T-cell (primary cell): ENCODE results near the gene HOXB1. TPM values are rescaled to one million over a fixed set of nuclear protein-coding genes. Genes with fewer than 3 reads are reported as not detected.

Source experiments
- ATAC-seq, 4 experiments: fragments of 200-7000 bp in 3 of 4; fragments of 150-1000 bp in 1 of 4; cut with Tn5 transposase; replicated peaks in 1 of 4; 1 replicate in 3 of 4; 2 replicates in 1 of 4; pipeline ENCODE4 v1.10.0; 2021; ENCODE audit warnings: moderate library complexity in 3 of 4, mild to moderate bottlenecking in 2 of 4, moderate number of reproducible peaks in 1 of 4
- CTCF ChIA-PET, 2 donors: fragments of 300-600 bp; sonication (Branson Sonifier 250); formaldehyde crosslinking; loops; one replicate each; lab custom pipeline; 2022; ENCODE audit warnings: antibody characterized with exemption in 2 of 2; lab: Charles Lee
- POLR2A ChIA-PET, 2 donors: fragments of 300-600 bp; sonication (Branson Sonifier 250); formaldehyde crosslinking; loops; one replicate each; lab custom pipeline; 2022; ENCODE audit warnings: antibody characterized with exemption in 2 of 2; lab: Charles Lee
- DNase-seq, 35 experiments: peaks; one replicate each; pipeline versions ENCODE4 v3.0.0 to v3.0.0-alpha.2; 2013 to 2023
- H3K27ac ChIP-seq: one replicate; pipeline ENCODE4 v1.5.1; 2013; ENCODE audit warnings: low read length
- H3K27me3 ChIP-seq, 2 experiments: replicated peaks in 1 of 2; 1 replicate in 1 of 2; 2 replicates in 1 of 2; pipeline versions ENCODE4 v1.6.1 to v1.7.0; 2013; ENCODE audit warnings: low read length in 1 of 2, mixed read lengths in 1 of 2; ENCODE audit not compliant: control insufficient read depth in 2 of 2, insufficient read depth in 2 of 2; ENCODE audit errors: extremely low read depth in 1 of 2
- H3K36me3 ChIP-seq, 2 donors: 1 replicate in 1 of 2; 2 replicates in 1 of 2; pipeline versions ENCODE4 v1.6.1 to v1.7.0; 2013; ENCODE audit warnings: low read length in 1 of 2; ENCODE audit not compliant: control insufficient read depth in 2 of 2, insufficient read depth in 1 of 2; ENCODE audit errors: extremely low read depth in 1 of 2
- H3K4me1 ChIP-seq, 2 experiments: 1 replicate in 1 of 2; 2 replicates in 1 of 2; pipeline versions ENCODE4 v1.6.1 to v1.7.0; 2013; ENCODE audit warnings: low read length in 2 of 2, mixed read lengths in 1 of 2; ENCODE audit not compliant: insufficient read depth in 2 of 2, control insufficient read depth in 1 of 2; ENCODE audit errors: extremely low read depth in 1 of 2
- H3K4me3 ChIP-seq, 2 donors: 1 replicate in 1 of 2; 2 replicates in 1 of 2; pipeline versions ENCODE4 v1.5.1 to v1.7.0; 2013; ENCODE audit warnings: mild to moderate bottlenecking in 2 of 2, low read length in 1 of 2, moderate library complexity in 1 of 2; ENCODE audit not compliant: control insufficient read depth in 1 of 2; ENCODE audit errors: extremely low read depth in 1 of 2
- H3K9me3 ChIP-seq: 2 replicates; pipeline ENCODE4 v1.7.0; 2013
- H3K27ac Mint-ChIP-seq, 2 donors: one replicate each; pipeline ENCODE4 v1.8.0; 2020 to 2021; ENCODE audit warnings: mild to moderate bottlenecking in 2 of 2, mixed read lengths in 2 of 2
- H3K27me3 Mint-ChIP-seq, 2 donors: one replicate each; pipeline ENCODE4 v1.8.0; 2021 to 2022; ENCODE audit warnings: mixed read lengths in 2 of 2
- H3K36me3 Mint-ChIP-seq: one replicate; pipeline ENCODE4 v1.8.0; 2021; ENCODE audit warnings: mixed read lengths
- H3K4me1 Mint-ChIP-seq, 3 donors: one replicate each; pipeline ENCODE4 v1.8.0; 2020 to 2022; ENCODE audit warnings: mixed read lengths in 3 of 3, mild to moderate bottlenecking in 1 of 3
- H3K4me3 Mint-ChIP-seq, 3 donors: one replicate each; pipeline ENCODE4 v1.8.0; 2020 to 2022; ENCODE audit warnings: mild to moderate bottlenecking in 3 of 3, mixed read lengths in 3 of 3, moderate library complexity in 3 of 3
- H3K9me3 Mint-ChIP-seq, 3 donors: one replicate each; pipeline ENCODE4 v1.8.0; 2020 to 2022; ENCODE audit warnings: mixed read lengths in 3 of 3
- WGBS: methylation state at CpG from one replicate; pipeline ENCODE4 v1.1.5; 2013; ENCODE audit warnings: missing lambda C conversion rate; ENCODE audit not compliant: insufficient coverage; 5-methylcytosine and 5-hydroxymethylcytosine counted together
- total RNA-seq, 35 experiments: library from RNA in 6 of 35; stranded (reverse) in 6 of 35; fragments of 120-200 nt in 1 of 35; gene quantifications; one replicate each; pipeline versions ENCODE4 v1.2.1 to v1.2.4 and lab custom pipeline; 2013 to 2026

HOXB1 gene
- total RNA-seq, 5 donors from 2014 or later (not counting 1 experiment from before 2014, with no cell fraction given): not detected

- H3K4me1 Mint-ChIP-seq: no peaks in the 10 kb centered on the region
- H3K4me3 Mint-ChIP-seq: no peak overlapping the region
- no peak overlapping the region for H3K27ac Mint-ChIP-seq
- ATAC-seq: no peak
- WGBS: 100% methylated on average over 5 of the region's 6 CpGs
- H3K36me3 Mint-ChIP-seq: no peaks in the 10 kb centered on the region
- H3K4me3 ChIP-seq: no peak overlapping the region
- H3K27me3 ChIP-seq: peaks cover 0 to 19% of the 10 kb centered on the region in 2 experiments
- peaks cover 0 to 1% of the 10 kb centered on the region in 2 experiments for H3K4me1 ChIP-seq
- POLR2A ChIA-PET: no interaction called here
- no peak overlapping the region for H3K27ac ChIP-seq
- DNase-seq: no peak
- no peaks in the 10 kb centered on the region for H3K9me3 ChIP-seq
- no peaks in the 10 kb centered on the region for H3K36me3 ChIP-seq
- CTCF ChIA-PET: interaction anchor here in 1 of 2 donors (0.7 to 1.2 kb wide), 2 partner anchors 95 to 134 kb away, joined by 3 to 4 read pairs; partner anchors contain the start of gene HOXB5
- peaks cover 9 to 11% of the 10 kb centered on the region in 2 donors for H3K27me3 Mint-ChIP-seq
- H3K9me3 Mint-ChIP-seq: no peaks in the 10 kb centered on the region
Observed at GRCh38 chr17:48498164-48498850, 32.5 kb downstream of the HOXB1 start.

- H3K4me3 ChIP-seq: no peak overlapping the region
- H3K9me3 Mint-ChIP-seq: no peaks in the 10 kb centered on the region
Observed at GRCh38 chr17:48497103-48497502, 33.7 kb downstream of the HOXB1 start.

GRCh38 chr17:48494335-48494734, 36.5 kb downstream of the HOXB1 start:
- POLR2A ChIA-PET: no interaction called here

More at GRCh38 chr17:48497103-48497502, 33.7 kb downstream of the HOXB1 start:
- ATAC-seq (no peak), DNase-seq (no peak)
- Mint-ChIP-seq H3K4me3 (no peak overlapping the region), H3K27ac (no peak overlapping the region), H3K36me3 (no peaks in the 10 kb centered on the region), H3K27me3 (peaks cover 6 to 9% of the 10 kb centered on the region in 2 donors), H3K4me1 (peaks cover 0 to 3% (median 2%) of the 10 kb centered on the region in 3 donors)
- H3K36me3 ChIP-seq: no peaks in the 10 kb centered on the region
- H3K27ac ChIP-seq: no peak overlapping the region
- peaks cover 2 to 13% of the 10 kb centered on the region in 2 experiments for H3K4me1 ChIP-seq
- ChIA-PET CTCF (interaction anchor here in 1 of 2 donors (0.9 to 1.2 kb wide), 3 partner anchors 92 to 163 kb away, joined by 3 to 4 read pairs (median 3); no protein-coding TSS in a partner anchor), POLR2A (interaction anchor here in 1 of 2 donors (0.5 kb wide), 1 partner anchor 10 kb away, joined by 4 read pairs; no protein-coding TSS in a partner anchor)
- H3K27me3 ChIP-seq: peaks cover 0 to 25% of the 10 kb centered on the region in 2 experiments
- 83% methylated on average over 1 of the region's 2 CpGs for WGBS
- no peaks in the 10 kb centered on the region for H3K9me3 ChIP-seq

GRCh38 chr17:48492401-48493298, 38.2 kb downstream of the HOXB1 start:
- CTCF ChIA-PET: interaction anchor here (0.5 to 1.7 kb wide), 9 partner anchors 13 to 1391 kb away, joined by 3 to 15 read pairs (median 3); partner anchors contain the start of gene HOXB5 (in 1 of the 2)
- H3K27me3 ChIP-seq: peaks cover 0 to 26% of the 10 kb centered on the region in 2 experiments
- peaks cover 7 to 20% (median 10%) of the 10 kb centered on the region in 3 donors for H3K4me1 Mint-ChIP-seq

More at GRCh38 chr17:48494335-48494734, 36.5 kb downstream of the HOXB1 start:
- H3K36me3 ChIP-seq: no peaks in the 10 kb centered on the region
- no peak for DNase-seq
- no peaks in the 10 kb centered on the region for H3K9me3 Mint-ChIP-seq
- no peak overlapping the region for H3K4me3 Mint-ChIP-seq
- H3K4me1 Mint-ChIP-seq: peaks cover 0 to 13% (median 4%) of the 10 kb centered on the region in 3 donors
- no peak overlapping the region for H3K27ac Mint-ChIP-seq
- H3K4me1 ChIP-seq: peaks cover 2 to 13% of the 10 kb centered on the region in 2 experiments
- no peaks in the 10 kb centered on the region for H3K36me3 Mint-ChIP-seq
- CTCF ChIA-PET: no interaction called here
- no peak for ATAC-seq
- no peak overlapping the region for H3K4me3 ChIP-seq
- H3K9me3 ChIP-seq: no peaks in the 10 kb centered on the region
- peaks cover 5 to 13% of the 10 kb centered on the region in 2 donors for H3K27me3 Mint-ChIP-seq
- H3K27ac ChIP-seq: no peak overlapping the region
- 92% methylated on average over 6 of the region's 8 CpGs for WGBS
- peaks cover 0 to 26% of the 10 kb centered on the region in 2 experiments for H3K27me3 ChIP-seq

GRCh38 chr17:48491527-48492273, 39.1 kb downstream of the HOXB1 start:
- no CpG with 5 or more reads among the region's 3 CpGs for WGBS
- ChIA-PET CTCF (interaction anchor here in 1 of 2 donors (0.6 to 1.7 kb wide), 5 partner anchors 14 to 1390 kb away, joined by 3 to 15 read pairs (median 4); partner anchors contain the start of gene HOXB5), POLR2A (interaction anchor here in 1 of 2 donors (0.7 kb wide), 1 partner anchor 93 kb away, joined by 4 read pairs; no protein-coding TSS in a partner anchor)
- Histone ChIP-seq H3K36me3 (no peaks in the 10 kb centered on the region), H3K27ac (no peak overlapping the region), H3K27me3 (peaks cover 0 to 27% of the 10 kb centered on the region in 2 experiments), H3K9me3 (no peaks in the 10 kb centered on the region), H3K4me1 (peaks cover 2 to 18% of the 10 kb centered on the region in 2 experiments), H3K4me3 (no peak overlapping the region)
- ATAC-seq: peak in 1 of 4 experiments; percentile 32
- Mint-ChIP-seq H3K4me3 (peak overlapping the region in 2 of 3 donors; percentile 43 to 52), H3K27me3 (peaks cover 5 to 11% of the 10 kb centered on the region in 2 donors), H3K4me1 (peaks cover 7 to 20% (median 10%) of the 10 kb centered on the region in 3 donors), H3K27ac (no peak overlapping the region), H3K36me3 (no peaks in the 10 kb centered on the region), H3K9me3 (no peaks in the 10 kb centered on the region)
- DNase-seq: peak in 1 of 35 experiments; percentile 26

More at GRCh38 chr17:48492401-48493298, 38.2 kb downstream of the HOXB1 start:
- ATAC-seq: peak; percentile 95 to 97 (median 96)
- Mint-ChIP-seq H3K9me3 (no peaks in the 10 kb centered on the region), H3K27ac (no peak overlapping the region), H3K27me3 (peaks cover 5 to 13% of the 10 kb centered on the region in 2 donors), H3K36me3 (no peaks in the 10 kb centered on the region), H3K4me3 (peak overlapping the region; percentile 49 to 52 (median 50))
- Histone ChIP-seq H3K9me3 (no peaks in the 10 kb centered on the region), H3K27ac (no peak overlapping the region), H3K4me3 (peak overlapping the region; percentile 39 to 63), H3K4me1 (peaks cover 2 to 18% of the 10 kb centered on the region in 2 experiments), H3K36me3 (no peaks in the 10 kb centered on the region)
- DNase-seq: peak in 34 of 35 experiments; percentile 24 to 82 (median 56)
- POLR2A ChIA-PET: interaction anchor here (0.5 to 0.7 kb wide), 6 partner anchors 58 to 707 kb away, joined by 3 to 7 read pairs (median 3); no protein-coding TSS in a partner anchor
- WGBS: 8% methylated on average over 43 of the region's 53 CpGs
